HK-2 (cell line): ENCODE results near the gene CDC16.

Experiments used
- DNase-seq: peaks from one replicate; pipeline ENCODE4 v3.0.0-alpha.2; 2018; ENCODE audit not compliant: unreplicated experiment

Gene CDC16

DNA sequence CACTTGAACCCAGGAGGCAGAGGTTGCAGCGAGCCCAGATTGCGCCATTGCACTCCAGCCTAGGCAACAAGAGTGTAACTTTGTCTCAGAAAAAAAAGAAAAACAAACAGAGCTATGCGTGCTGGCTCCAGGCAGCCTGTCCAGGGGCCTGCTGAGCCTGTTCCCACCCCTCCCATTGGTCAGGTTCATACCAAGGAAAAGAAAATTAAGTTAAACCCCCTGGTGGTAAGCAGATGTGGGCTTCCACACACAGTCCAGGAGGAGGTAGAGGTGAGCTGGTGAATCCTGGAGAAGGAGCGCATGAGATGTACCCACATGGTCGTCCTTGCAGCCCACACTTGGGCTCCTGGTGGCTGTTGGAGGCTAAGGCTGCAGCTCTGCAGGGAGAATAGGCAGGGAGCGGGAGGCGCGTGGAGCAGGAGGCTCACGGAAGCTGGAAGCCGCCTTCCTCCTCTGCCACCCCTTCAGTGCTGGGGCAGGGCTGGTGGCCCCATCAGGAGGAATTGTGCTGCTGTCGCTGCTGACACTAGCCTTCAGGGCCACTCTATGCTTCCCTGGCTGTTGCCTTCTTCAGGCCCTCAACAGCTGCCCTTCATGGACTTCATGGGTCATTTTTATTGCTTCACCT lies 69.1 kb downstream of the CDC16 start:
- no peak for DNase-seq

DNA sequence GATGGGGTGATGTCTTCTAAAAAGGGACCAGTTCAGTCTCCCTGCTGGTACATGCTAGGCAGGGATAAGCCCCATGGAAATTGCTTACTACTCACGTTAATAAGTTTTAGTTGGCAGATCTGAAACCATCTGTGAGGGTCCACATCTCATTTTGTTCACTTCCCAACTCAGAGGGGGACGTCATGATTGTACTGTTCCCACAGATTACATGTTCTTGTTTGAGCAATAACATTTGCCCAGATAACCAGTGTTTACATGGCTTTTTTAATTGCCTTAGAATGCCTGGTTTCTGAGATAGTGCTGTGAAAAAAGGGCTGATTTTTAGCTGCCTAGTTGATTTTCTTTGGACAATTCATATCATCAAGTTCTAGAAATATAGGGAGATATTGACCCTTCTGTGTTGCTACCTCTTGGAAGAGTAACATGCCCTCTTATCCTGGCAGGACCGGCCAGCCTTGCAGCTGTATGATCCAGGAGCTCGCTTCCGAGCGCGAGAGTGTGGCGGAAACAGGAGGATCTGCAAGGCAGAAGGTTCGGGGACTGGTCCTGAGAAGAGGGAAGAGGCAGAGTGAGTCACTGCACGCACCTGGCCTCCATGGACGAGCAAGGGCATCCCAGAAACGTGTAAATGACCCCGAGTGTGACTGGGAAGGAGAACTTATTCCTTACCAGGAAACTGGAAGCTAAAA lies 69.8 kb downstream of the CDC16 start:
- no peak for DNase-seq

DNA sequence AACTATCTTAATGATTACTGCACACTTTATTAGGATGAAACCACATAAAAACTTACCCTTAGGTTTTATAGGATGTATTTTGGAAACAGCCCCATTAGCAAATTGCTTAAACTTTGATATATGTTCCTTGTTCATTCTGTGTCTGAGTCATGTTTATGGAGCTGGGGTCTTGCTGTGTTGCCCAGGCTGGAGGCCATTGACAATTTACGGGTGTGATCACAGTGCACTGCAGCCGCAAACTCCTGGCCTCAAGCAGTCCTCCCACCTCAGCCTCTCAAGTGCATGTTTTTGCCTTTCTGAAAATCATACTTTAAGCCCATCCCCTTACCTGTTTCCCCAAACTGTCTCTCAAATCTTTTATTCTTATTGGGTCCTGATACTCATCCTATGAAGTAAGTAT lies 74.4 kb downstream of the CDC16 start:
- no peak for DNase-seq

DNA sequence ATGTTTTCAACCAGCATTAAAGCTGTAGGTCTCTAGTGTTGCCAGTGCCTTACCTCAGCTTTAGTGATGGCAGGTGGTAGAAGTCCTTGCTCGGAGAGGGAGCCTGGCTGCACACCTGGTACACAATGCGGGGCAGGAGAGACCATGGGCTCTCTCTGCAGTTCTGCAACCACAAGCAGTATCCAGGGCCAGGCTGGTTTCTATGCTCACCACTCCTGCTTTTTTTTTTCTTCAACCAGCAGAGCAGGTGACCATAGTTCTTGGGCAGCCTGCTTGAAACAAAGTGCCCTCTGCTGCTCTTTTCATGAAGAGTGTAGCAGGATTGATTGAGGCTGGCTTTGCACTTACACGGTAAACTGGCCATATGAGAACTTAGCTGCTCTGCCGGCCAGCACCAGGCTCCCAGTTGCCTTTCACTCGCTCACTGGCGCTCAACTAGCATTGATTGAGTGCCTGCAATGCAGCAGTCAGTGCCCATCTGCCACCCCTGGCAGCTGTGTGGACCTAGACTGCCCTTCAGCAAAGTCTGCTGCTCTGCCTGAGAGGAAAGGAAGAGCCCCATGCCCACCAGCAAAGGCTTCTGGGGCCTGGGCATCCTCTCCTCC lies 75.2 kb downstream of the CDC16 start:
- DNase-seq: no peak

DNA sequence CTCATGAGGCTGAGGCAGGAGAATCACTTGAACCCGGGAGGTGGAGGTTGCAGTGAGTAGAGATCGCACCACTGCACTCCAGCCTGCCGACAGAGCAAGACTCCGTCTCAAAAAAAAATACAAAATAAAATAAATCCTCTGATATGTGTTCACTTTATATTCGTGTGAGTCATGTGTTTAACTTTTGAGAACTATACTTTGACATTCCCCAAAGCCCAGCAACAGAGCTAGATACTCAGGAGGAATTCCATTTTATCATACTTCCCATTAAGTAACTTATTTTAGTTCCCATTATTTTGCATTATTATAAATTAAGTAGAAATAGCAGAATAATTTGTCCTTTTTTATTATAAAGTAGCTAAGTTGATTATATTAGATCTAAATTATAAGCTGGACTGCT lies 76.3 kb downstream of the CDC16 start:
- no peak for DNase-seq

DNA sequence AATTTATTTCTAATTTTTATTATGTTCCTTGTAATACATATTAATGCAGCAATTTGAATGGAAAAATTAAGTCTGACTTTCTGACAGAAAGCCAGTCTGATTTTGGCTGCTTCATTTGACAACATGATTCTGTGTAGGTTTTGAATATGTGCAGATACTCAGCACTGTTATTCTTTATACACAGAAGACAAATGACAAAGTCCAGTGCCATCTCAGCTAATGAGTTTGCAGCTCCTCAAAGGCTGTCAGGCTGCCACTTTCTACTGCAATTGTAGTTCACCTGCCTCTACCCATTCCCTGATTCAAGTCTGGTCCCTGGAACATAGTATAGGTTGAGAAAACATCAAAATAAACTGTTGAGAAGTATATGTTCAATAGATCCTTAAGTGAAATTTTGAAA lies 76.7 kb downstream of the CDC16 start:
- DNase-seq: no peak

DNA sequence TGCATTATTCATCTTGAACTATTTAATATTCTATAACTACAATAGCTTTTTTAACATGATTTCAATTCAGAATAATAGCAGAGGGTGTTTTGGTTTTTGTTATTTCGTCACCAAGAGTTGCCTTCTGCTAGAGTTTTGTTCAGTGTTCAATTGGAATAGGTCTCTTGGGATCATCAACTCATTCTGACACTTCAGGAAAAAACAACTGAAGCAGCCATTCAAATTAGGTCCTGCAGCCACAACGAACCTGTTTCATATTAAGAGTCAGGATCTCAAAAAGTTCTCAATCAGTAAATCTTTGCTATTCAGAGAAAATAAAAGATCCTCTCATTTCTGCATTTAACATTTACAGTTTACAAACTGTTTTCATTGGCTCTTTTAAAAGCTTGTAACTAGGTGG lies 77.2 kb downstream of the CDC16 start:
- DNase-seq: no peak

DNA sequence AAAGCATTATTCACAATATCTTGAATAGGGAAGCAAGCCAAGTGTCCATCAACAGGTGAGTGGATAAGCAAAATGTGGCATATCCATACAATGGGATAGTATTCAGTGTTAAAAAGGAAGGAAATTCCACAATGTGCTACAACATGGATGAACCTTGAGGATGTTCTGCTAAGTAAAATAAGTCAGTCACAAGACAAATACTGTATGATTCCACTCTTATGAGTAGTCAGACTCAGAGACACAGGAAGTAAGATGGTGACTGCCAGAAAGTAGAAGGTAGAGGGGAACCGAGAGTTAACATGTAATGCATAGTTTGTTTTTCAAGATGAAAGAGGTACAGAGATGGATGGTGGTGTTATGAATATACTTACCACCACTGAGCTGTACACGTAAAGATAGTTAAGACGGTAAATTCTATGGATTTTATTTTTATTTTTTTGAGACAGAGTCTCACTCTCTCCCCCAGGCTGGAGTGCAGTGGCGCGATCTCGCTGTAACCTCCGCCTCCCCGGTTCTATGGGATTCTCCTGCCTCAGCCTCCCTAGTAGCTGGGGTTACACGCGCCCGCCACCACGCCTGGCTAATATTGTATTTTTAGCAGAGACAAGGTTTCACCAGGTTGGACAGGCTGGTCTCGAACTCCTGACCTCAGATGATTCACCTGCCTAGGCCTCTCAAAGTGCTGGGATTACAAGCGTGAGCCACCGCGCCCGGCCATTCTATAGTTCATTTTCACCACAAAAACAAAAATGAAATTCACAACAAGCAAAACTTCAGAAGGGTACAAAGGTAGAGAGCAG lies 78.6 kb downstream of the CDC16 start:
- DNase-seq: peak; percentile 28

DNA sequence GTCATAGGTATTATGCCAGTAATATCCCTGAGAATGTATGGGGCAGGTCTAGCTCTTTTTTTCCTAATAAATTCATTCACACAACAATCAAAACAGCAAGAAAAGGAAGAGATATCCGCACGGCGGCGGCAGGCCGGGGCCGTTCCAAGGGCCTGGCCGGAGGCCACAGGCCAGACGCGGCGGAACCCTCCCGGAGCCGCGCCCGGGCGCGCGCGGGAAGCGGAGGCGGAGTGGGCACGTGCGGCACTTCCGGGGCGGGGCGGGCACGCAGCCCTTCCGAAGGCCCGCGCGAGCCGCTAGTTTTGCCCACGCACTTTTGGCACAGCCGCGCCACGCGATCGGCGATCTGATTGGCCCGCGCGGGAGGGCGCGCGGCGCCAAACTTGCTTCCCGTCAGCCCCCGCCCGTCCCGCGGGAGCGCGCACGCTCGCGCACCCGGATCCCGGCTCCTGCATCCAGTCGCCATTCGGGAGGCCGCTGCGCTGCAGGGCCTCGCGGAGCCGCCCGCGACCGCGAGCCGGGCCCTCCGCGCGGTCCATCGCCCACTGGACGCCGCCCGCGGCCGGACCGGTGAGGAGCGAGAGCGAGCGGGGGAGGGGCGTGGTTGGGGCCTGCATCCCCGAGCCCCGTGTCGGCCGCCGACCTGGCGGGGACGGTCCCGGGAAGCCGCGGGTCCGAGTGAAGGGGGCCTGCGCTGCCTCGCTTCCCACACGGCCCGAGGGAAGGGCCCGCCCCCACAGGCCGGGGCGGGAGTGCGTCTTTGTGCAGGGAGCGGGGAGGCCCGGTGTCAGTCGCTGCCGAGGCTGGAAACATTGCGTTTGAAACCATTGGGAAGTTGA lies 79.6 kb downstream of the CDC16 start, which contains the start of gene CHAMP1:
TSS of gene CHAMP1 (plus strand) at position 430 of the 839 bp plus-strand sequence. CDS start 9,340 bp downstream, outside the sequence.
- DNase-seq: peak; percentile 91

DNA sequence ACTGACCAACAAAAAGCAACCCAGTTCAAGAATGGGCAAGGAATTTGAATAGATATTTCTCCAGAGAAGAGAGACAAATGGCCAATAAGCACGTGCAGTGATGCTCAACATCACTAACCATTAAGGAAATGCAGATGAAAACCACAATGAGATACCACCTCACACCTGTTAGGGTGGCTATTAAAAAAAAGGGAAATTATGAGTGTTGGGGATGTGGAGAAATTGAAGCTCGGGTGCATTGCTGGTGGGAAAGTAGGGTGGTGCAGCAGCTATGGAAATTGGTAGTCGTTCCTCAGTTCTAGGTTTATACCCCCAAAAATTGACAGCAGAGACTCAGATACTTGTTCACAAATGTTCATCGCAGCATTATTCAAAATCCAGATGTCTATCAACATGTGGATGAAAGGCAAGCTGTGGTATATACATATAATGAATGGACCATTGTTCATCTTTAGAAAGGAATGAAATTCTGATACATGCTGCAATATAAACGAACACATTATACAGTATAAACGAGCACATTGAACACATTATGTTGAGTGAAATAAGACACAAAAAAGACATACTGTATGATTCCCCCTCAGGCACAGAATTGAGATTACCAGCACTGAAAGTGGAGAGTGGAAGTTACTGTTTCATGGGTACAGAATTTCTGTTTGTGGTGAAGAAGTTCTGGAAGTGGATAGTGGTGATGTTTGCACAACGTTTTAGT lies 80.5 kb downstream of the CDC16 start:
- DNase-seq: no peak

DNA sequence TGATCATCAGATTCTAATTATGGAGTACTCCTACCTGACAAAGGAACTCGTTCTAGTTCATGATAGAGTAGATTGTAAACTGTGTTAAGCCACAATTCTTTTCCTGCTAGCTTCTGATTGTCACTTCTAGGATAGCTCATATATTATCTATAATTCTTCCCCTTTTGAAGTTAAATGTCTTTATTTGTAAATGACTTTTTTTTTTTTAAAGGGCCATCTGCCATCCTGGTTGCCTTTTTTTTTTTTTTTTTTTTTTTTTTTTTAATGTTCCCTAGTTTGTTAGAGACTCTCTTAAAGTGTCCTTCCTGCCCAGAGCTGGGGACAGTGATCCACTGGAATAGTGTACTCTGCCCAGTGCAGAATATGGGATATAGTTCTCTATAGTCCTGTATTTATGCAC lies 83.9 kb downstream of the CDC16 start:
- no peak for DNase-seq

DNA sequence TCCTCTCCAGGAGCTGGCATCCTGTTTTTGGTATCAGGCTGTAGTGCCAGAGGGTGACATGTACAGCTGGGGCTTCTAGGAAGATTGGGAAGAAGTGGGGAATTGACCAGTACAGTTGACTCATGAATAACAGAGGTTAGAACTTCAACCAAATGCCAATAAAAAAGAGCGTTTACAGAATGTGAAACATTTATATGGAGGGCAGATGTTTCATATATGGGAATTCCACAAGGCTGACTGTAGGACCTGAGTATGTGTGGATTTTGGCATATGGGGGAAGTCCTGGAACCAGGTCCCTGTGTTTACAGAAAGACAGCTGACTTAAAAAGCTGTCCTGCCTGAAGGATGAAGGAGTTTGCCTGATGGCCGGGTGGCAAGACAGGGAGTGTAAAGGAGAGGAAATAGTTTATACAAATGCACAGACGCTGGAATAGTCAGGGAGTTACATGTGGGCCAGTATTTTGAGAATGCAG lies 84.8 kb downstream of the CDC16 start:
- no peak for DNase-seq

DNA sequence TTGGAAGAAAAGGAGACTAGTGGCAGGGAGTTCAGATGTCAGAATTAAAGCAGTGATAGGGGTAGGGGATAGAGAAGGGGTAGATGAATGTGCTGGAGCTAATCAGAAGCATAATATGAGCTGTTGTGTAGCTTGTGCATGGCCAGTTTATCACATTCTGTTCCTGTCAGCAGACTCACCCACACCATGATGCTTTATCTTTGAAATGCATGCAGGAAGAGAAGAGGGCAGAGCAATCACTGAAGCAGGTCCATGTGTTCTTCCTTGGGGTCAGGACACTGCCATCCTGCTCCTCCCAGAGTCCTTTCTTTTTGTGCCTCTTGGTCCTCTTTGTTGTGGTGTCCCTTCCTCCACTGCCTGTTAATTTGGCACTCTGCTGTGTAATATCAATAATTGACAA lies 85.4 kb downstream of the CDC16 start:
- DNase-seq: no peak

DNA sequence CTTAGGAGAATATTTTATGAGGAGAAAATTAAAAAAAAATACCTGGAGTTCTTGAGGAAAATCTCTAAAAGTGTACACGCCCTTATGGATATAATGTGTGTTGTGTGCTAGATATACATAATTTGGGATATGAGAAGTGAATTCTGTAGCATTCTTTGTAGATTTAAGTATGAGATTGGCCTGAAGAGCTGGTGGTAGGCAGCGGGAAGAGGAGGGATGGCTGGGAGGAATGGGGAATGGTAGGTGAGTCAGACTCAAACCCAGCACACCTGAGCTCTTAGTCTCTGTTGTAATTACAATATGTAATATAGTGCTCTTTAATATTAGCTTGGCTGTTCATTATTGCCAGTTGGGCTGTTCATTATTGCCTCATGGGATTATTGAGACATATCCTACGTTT lies 86.6 kb downstream of the CDC16 start:
- DNase-seq: no peak
